ENCODE data around the gene SLC38A1. TPM values are rescaled to one million over a fixed set of nuclear protein-coding genes. Genes with fewer than 3 reads are reported as not detected.
"Not testable (repeated sequence)": the region's sequence is repeated elsewhere in the genome, so short reads cannot be mapped to it uniquely, and the experiment has no call there.

Gene SLC38A1
- total and polyA plus RNA-seq, 5 donors = 20.8 to 82.4 (median 60.0) TPM

- Histone ChIP-seq H3K27ac (ENCODE audit: low read length) (no peak overlapping the region), H3K4me3 (ENCODE audit: low read length) (no peak overlapping the region), H3K9me3 (ENCODE audit: control insufficient read depth, low read length) (no peaks in the 10 kb centered on the region), H3K4me1 (ENCODE audit: control insufficient read depth, insufficient read depth, low read length) (no peaks in the 10 kb centered on the region), H3K27me3 (ENCODE audit: control insufficient read depth, insufficient read depth) (no peaks in the 10 kb centered on the region)
- ATAC-seq (no peak), DNase-seq (no peak)
- intact Hi-C loops (cut with DNase I) = no loop called here
- 90% methylated on average over 5 of the region's 5 CpGs for WGBS
Observed at GRCh38 chr12:46201284-46201789, 67.5 kb downstream of the SLC38A1 start.

GRCh38 chr12:46200551-46200950 lies 68.3 kb downstream of the SLC38A1 start:
- H3K27ac ChIP-seq (ENCODE audit: low read length) = no peak overlapping the region

GRCh38 chr12:46198913-46199312 lies 69.9 kb downstream of the SLC38A1 start:
- Histone ChIP-seq H3K27ac (ENCODE audit: low read length) (no peak overlapping the region), H3K9me3 (ENCODE audit: control insufficient read depth, low read length) (no peaks in the 10 kb centered on the region), H3K4me3 (ENCODE audit: low read length) (no peak overlapping the region), H3K27me3 (ENCODE audit: control insufficient read depth, insufficient read depth) (no peaks in the 10 kb centered on the region), H3K4me1 (ENCODE audit: control insufficient read depth, insufficient read depth, low read length) (no peaks in the 10 kb centered on the region)
- WGBS = 86% methylated on average over 5 of the region's 5 CpGs
- intact Hi-C loops (cut with DNase I) = no loop called here
- no peak for ATAC-seq
- DNase-seq = no peak

More at GRCh38 chr12:46200551-46200950, 68.3 kb downstream of the SLC38A1 start:
- DNase-seq (no peak), ATAC-seq (no peak)
- WGBS = 76% methylated on average over 3 of the region's 3 CpGs
- no peaks in the 10 kb centered on the region for H3K9me3 ChIP-seq (ENCODE audit: control insufficient read depth, low read length)
- intact Hi-C loops (cut with DNase I) = no loop called here
- no peaks in the 10 kb centered on the region for H3K4me1 ChIP-seq (ENCODE audit: control insufficient read depth, insufficient read depth, low read length)
- H3K4me3 ChIP-seq (ENCODE audit: low read length) = no peak overlapping the region
- H3K27me3 ChIP-seq (ENCODE audit: control insufficient read depth, insufficient read depth) = no peaks in the 10 kb centered on the region

- H3K4me1 ChIP-seq (ENCODE audit: control insufficient read depth, insufficient read depth, low read length) = no peaks in the 10 kb centered on the region
- intact Hi-C loops (cut with DNase I) = no loop called here
- WGBS = 86% methylated on average over 5 of the region's 5 CpGs
Observed at GRCh38 chr12:46197883-46198282, 71.0 kb downstream of the SLC38A1 start.

GRCh38 chr12:46190533-46190932 lies 78.3 kb downstream of the SLC38A1 start:
- ATAC-seq; H3K27ac ChIP-seq (ENCODE audit: low read length); H3K27me3 ChIP-seq (ENCODE audit: control insufficient read depth, insufficient read depth); H3K4me1 ChIP-seq (ENCODE audit: control insufficient read depth, insufficient read depth, low read length); H3K9me3 ChIP-seq (ENCODE audit: control insufficient read depth, low read length); intact Hi-C loops (cut with DNase I); DNase-seq; H3K4me3 ChIP-seq (ENCODE audit: low read length): not testable (repeated sequence)
- 95% methylated on average over 2 of the region's 2 CpGs for WGBS

More at GRCh38 chr12:46197883-46198282, 71.0 kb downstream of the SLC38A1 start:
- ATAC-seq = no peak
- Histone ChIP-seq H3K27ac (ENCODE audit: low read length) (no peak overlapping the region), H3K9me3 (ENCODE audit: control insufficient read depth, low read length) (no peaks in the 10 kb centered on the region), H3K27me3 (ENCODE audit: control insufficient read depth, insufficient read depth) (no peaks in the 10 kb centered on the region), H3K4me3 (ENCODE audit: low read length) (no peak overlapping the region)
- no peak for DNase-seq

- Histone ChIP-seq H3K27ac (ENCODE audit: low read length) (no peak overlapping the region), H3K27me3 (ENCODE audit: control insufficient read depth, insufficient read depth) (no peaks in the 10 kb centered on the region), H3K4me3 (ENCODE audit: low read length) (no peak overlapping the region), H3K9me3 (ENCODE audit: control insufficient read depth, low read length) (no peaks in the 10 kb centered on the region), H3K4me1 (ENCODE audit: control insufficient read depth, insufficient read depth, low read length) (peaks cover 5% of the 10 kb centered on the region)
- no peak for DNase-seq
- no peak for ATAC-seq
- intact Hi-C loops (cut with DNase I) = no loop called here
- WGBS = 85% methylated on average over 2 of the region's 2 CpGs
Observed at GRCh38 chr12:46188170-46188569, 80.7 kb downstream of the SLC38A1 start.

- no peaks in the 10 kb centered on the region for H3K27me3 ChIP-seq (ENCODE audit: control insufficient read depth, insufficient read depth)
- DNase-seq = peak in 1 of 3 donors; percentile 18
- ATAC-seq = peak; percentile 60 to 64
- 23% methylated on average over 3 of the region's 3 CpGs for WGBS
- H3K9me3 ChIP-seq (ENCODE audit: control insufficient read depth, low read length) = no peaks in the 10 kb centered on the region
- intact Hi-C loops (cut with DNase I) = no loop called here
- H3K27ac ChIP-seq (ENCODE audit: low read length) = no peak overlapping the region
- no peak overlapping the region for H3K4me3 ChIP-seq (ENCODE audit: low read length)
- H3K4me1 ChIP-seq (ENCODE audit: control insufficient read depth, insufficient read depth, low read length) = peaks cover 5% of the 10 kb centered on the region
Observed at GRCh38 chr12:46187023-46187422, 81.8 kb downstream of the SLC38A1 start.

- ATAC-seq (no peak), DNase-seq (no peak)
- H3K9me3 ChIP-seq (ENCODE audit: control insufficient read depth, low read length) = no peaks in the 10 kb centered on the region
- H3K27me3 ChIP-seq (ENCODE audit: control insufficient read depth, insufficient read depth) = no peaks in the 10 kb centered on the region
- intact Hi-C loops (cut with DNase I) = no loop called here
- no peak overlapping the region for H3K4me3 ChIP-seq (ENCODE audit: low read length)
- 84% methylated on average over 3 of the region's 3 CpGs for WGBS
- H3K27ac ChIP-seq (ENCODE audit: low read length) = no peak overlapping the region
- H3K4me1 ChIP-seq (ENCODE audit: control insufficient read depth, insufficient read depth, low read length) = peaks cover 5% of the 10 kb centered on the region
Observed at GRCh38 chr12:46186088-46186487, 82.8 kb downstream of the SLC38A1 start.

GRCh38 chr12:46185686-46186085 lies 83.2 kb downstream of the SLC38A1 start:
- Histone ChIP-seq H3K27me3 (ENCODE audit: control insufficient read depth, insufficient read depth) (no peaks in the 10 kb centered on the region), H3K4me1 (ENCODE audit: control insufficient read depth, insufficient read depth, low read length) (peaks cover 5% of the 10 kb centered on the region), H3K27ac (ENCODE audit: low read length) (no peak overlapping the region), H3K4me3 (ENCODE audit: low read length) (no peak overlapping the region), H3K9me3 (ENCODE audit: control insufficient read depth, low read length) (no peaks in the 10 kb centered on the region)
- intact Hi-C loops (cut with DNase I) = no loop called here
- WGBS = 95% methylated on average over 3 of the region's 3 CpGs
- DNase-seq (no peak), ATAC-seq (no peak)

- 88% methylated on average over 13 of the region's 13 CpGs for WGBS
- no peaks in the 10 kb centered on the region for H3K9me3 ChIP-seq (ENCODE audit: control insufficient read depth, low read length)
- intact Hi-C loops (cut with DNase I) = no loop called here
- no peak overlapping the region for H3K27ac ChIP-seq (ENCODE audit: low read length)
- no peak overlapping the region for H3K4me3 ChIP-seq (ENCODE audit: low read length)
- H3K4me1 ChIP-seq (ENCODE audit: control insufficient read depth, insufficient read depth, low read length) = peaks cover 5% of the 10 kb centered on the region
- ATAC-seq (no peak), DNase-seq (no peak)
- H3K27me3 ChIP-seq (ENCODE audit: control insufficient read depth, insufficient read depth) = no peaks in the 10 kb centered on the region
Observed at GRCh38 chr12:46184798-46185595, 83.8 kb downstream of the SLC38A1 start.

GRCh38 chr12:46183112-46183511 lies 85.7 kb downstream of the SLC38A1 start:
- WGBS = 72% methylated on average over 2 of the region's 2 CpGs
- ATAC-seq (no peak), DNase-seq (no peak)
- Histone ChIP-seq H3K9me3 (ENCODE audit: control insufficient read depth, low read length) (no peaks in the 10 kb centered on the region), H3K4me3 (ENCODE audit: low read length) (no peak overlapping the region), H3K27ac (ENCODE audit: low read length) (no peak overlapping the region), H3K4me1 (ENCODE audit: control insufficient read depth, insufficient read depth, low read length) (peaks cover 5% of the 10 kb centered on the region), H3K27me3 (ENCODE audit: control insufficient read depth, insufficient read depth) (no peaks in the 10 kb centered on the region)
- intact Hi-C loops (cut with DNase I) = no loop called here

Measured in right cardiac atrium (tissue), 5 donors.